Heart left ventricle (tissue), 13 donors: ENCODE results near the gene LY6G6F.

Experiments used
- POLR2A ChIP-seq, 2 donors: fragments of 450-650 bp; IDR thresholded peaks; one replicate each; pipeline ENCODE4 v1.6.1; 2017; ENCODE audit warnings: antibody characterized with exemption in 2 of 2, mild to moderate bottlenecking in 2 of 2, moderate library complexity in 2 of 2
- TF ChIP-seq, protein P1 (sequence below), 12 donors: fragments of 200-600 bp; sonication (generic) in 4 of 12; IDR thresholded peaks; one replicate each; pipeline versions ENCODE4 v1.5.0 to v1.8.0; 2018 to 2022; ENCODE audit warnings: antibody characterized with exemption in 12 of 12, mild to moderate bottlenecking in 5 of 12
- donor health status: ischemic (EF 13 %, LVEDD 7.1; RV severe dilation, severe dysfunction).
- donor health status: DM: no; HTN: yes; CAD: no.
- donor health status: DM: no; HTN: no; CAD: no.
- donor health status: ischemic (EF 25% LVEDD 6.9; RV normal size, moderate dysfunction).
- donor health status: ischemic (EF 25% LVEDD 5.7; RV mildly dilated, moderate dysfunction).
- donor health status: ischemic (EF 35%, LVEDD 5.7; RV mildly dilated, moderate dysfunction).
- donor health status: nonischemic (EF 11% LVEDD 7.7; RV severe dilation, severe dysfunction).
- donor health status: DM: yes; HTN: yes; CAD: no.
- donor health status: PGD.
- donor health status: ischemic (EF 29% LVEDD 5.4; RV normal size, mild dysfunction).
- donor health status: nonischemic (EF 23%, LVEDD 6.1; RV moderate dilation, normal function).

DNA sequence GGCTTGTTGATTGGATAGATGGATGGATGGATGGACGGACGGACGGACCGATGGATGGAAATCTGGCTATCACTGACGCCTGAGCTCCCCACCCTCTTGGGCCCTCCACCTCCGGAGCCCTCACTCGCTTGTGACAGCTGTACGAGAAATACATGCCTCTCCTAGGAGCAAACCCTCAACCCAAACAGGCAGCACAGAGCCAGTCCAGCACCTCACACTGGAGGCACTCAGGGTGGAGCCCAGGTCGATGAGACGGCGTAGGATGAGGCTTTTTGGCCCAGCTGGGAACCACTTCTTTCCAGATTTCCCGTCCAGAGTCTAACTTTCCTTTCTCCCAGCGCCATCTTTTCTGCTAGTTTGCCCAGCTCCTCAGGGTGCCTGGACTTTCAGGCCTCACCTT lies 23.1 kb upstream of the LY6G6F start:
- TF ChIP-seq, protein P1, sequence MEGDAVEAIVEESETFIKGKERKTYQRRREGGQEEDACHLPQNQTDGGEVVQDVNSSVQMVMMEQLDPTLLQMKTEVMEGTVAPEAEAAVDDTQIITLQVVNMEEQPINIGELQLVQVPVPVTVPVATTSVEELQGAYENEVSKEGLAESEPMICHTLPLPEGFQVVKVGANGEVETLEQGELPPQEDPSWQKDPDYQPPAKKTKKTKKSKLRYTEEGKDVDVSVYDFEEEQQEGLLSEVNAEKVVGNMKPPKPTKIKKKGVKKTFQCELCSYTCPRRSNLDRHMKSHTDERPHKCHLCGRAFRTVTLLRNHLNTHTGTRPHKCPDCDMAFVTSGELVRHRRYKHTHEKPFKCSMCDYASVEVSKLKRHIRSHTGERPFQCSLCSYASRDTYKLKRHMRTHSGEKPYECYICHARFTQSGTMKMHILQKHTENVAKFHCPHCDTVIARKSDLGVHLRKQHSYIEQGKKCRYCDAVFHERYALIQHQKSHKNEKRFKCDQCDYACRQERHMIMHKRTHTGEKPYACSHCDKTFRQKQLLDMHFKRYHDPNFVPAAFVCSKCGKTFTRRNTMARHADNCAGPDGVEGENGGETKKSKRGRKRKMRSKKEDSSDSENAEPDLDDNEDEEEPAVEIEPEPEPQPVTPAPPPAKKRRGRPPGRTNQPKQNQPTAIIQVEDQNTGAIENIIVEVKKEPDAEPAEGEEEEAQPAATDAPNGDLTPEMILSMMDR (IDR thresholded peaks at IDR 0.05): no peak
- no peak for TF ChIP-seq POLR2A (IDR thresholded peaks at IDR 0.05)
